ENCODE measurements around the gene MPZL3.

DNA sequence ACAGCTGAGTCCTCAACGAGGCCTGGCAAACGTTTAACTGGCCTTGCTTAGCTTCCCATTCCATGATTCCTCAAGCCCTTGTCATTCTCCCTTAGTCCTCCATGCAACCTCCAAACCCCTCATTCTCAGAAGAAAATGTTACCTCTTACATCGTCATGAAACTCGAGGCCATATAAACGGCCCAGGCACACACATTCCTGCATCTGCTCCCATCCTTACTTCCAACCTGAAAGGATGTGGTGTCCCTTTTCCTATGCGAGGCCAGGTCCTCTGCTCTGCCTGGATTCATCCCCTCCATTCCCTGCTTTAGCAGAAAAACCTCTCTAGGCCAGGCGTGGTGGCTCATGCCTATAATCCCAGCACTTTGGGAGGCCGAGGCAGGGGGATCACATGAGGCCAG, 9.0 kb downstream of the MPZL3 start:
- no peak for TF ChIP-seq POLR2A (IDR thresholded peaks at IDR 0.05)
- TF ChIP-seq, protein P1, sequence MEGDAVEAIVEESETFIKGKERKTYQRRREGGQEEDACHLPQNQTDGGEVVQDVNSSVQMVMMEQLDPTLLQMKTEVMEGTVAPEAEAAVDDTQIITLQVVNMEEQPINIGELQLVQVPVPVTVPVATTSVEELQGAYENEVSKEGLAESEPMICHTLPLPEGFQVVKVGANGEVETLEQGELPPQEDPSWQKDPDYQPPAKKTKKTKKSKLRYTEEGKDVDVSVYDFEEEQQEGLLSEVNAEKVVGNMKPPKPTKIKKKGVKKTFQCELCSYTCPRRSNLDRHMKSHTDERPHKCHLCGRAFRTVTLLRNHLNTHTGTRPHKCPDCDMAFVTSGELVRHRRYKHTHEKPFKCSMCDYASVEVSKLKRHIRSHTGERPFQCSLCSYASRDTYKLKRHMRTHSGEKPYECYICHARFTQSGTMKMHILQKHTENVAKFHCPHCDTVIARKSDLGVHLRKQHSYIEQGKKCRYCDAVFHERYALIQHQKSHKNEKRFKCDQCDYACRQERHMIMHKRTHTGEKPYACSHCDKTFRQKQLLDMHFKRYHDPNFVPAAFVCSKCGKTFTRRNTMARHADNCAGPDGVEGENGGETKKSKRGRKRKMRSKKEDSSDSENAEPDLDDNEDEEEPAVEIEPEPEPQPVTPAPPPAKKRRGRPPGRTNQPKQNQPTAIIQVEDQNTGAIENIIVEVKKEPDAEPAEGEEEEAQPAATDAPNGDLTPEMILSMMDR (IDR thresholded peaks at IDR 0.05), result no peak
